ENCODE results near the gene NPAS2. TPM values are rescaled to one million over a fixed set of nuclear protein-coding genes. Genes with fewer than 3 reads are reported as not detected.
A peak's percentile ranks its signal among the peaks of the same experiment; 100 is the strongest.

NPAS2 gene
- total RNA-seq, 1 experiment from 2014 or later, result 20.4 TPM

GRCh38 chr2:101001691-101002561, 182.0 kb downstream of the NPAS2 start, which contains the start of gene RPL31:
Gene RPL31, plus strand, starts transcription at chr2:101002289. Its CDS starts 413 bp downstream, at chr2:101002702.
- Histone ChIP-seq H3K27me3 (ENCODE audit: insufficient read depth, low read length) (no peaks in the 10 kb centered on the region), H3K4me3 (replicated peaks in 1 of 2; ENCODE audit: low read depth in 1 of 2, low read length in 2 of 2) (peak within 1 kb of the TSS; percentile 66 to 89), H3K9me2 (ENCODE audit: insufficient read depth) (no peaks in the 10 kb centered on the region), H3K9me3 (ENCODE audit: control insufficient read depth in 1 of 2, insufficient read depth in 1 of 2, low read depth in 1 of 2, low read length in 2 of 2) (no peaks in the 10 kb centered on the region), H3K4me2 (ENCODE audit: low read length) (peak within 1 kb of the TSS; percentile 79), H3K9ac (ENCODE audit: low read length) (peak within 1 kb of the TSS; percentile 86), H3K4me1 (ENCODE audit: control insufficient read depth in 1 of 2, insufficient read depth in 2 of 2, low read length in 2 of 2) (peaks cover 9 to 19% of the 10 kb centered on the region in 2 experiments), H3K27ac (ENCODE audit: low read depth, low read length) (peak within 1 kb of the TSS; percentile 88), H3K36me3 (ENCODE audit: control insufficient read depth in 1 of 2, insufficient read depth in 2 of 2, low read length in 2 of 2) (peaks cover 29 to 45% of the 10 kb centered on the region in 2 experiments), H3K79me2 (ENCODE audit: insufficient read depth, low read length) (peaks cover 49% of the 10 kb centered on the region), H4K20me1 (ENCODE audit: insufficient read depth) (peaks cover 26% of the 10 kb centered on the region; the same call in 1 of the 2 replicates), H2AFZ (ENCODE audit: low read depth, low read length, poor library complexity, severe bottlenecking) (no peak within 1 kb of the TSS)
- no TSS peak for BruUV-seq (replicated peaks)
- ChIA-PET POLR2A (interaction anchor here (0.6 to 2.7 kb wide), 15 partner anchors 9 to 439 kb away, joined by 3 to 15 read pairs (median 3); partner anchors contain the start of gene PDCL3), RAD21 (ENCODE audit: low non-redundant PET in 1 of 2, low total read pairs in 2 of 2, uncharacterized antibody in 2 of 2, unreplicated experiment in 2 of 2) (no interaction called here), CTCF (interaction anchor here (0.9 to 1.5 kb wide), 2 partner anchors 272 to 392 kb away, joined by 4 to 8 read pairs; no protein-coding TSS in a partner anchor)
- intact Hi-C loops (cut with micrococcal nuclease), result loop anchor here (5.0 kb wide), 1 partner anchor 395 kb away; no protein-coding TSS in a partner anchor
- ATAC-seq (peak; percentile 86), DNase-seq (ENCODE audit: low read depth, low spot score) (peak; percentile 91)
- TF ChIP-seq SRF (IDR thresholded peaks at IDR 0.05; ENCODE audit: low read depth) (peak; percentile 82), RAD21 (IDR thresholded peaks at IDR 0.05; ENCODE audit: low read depth) (no peak; the same call in 1 of the 2 replicates), ATF3 (IDR thresholded peaks at IDR 0.05) (no peak), ELF1 (IDR thresholded peaks at IDR 0.05; ENCODE audit: borderline replicate concordance, low read depth) (peak; percentile 69), POLR2AphosphoS5 (IDR thresholded peaks at IDR 0.05; ENCODE audit: low read depth, low read length) (peak; percentile 99), CEBPB (IDR thresholded peaks at IDR 0.05; ENCODE audit: low read depth) (peak; percentile 20; the same call in 1 of the 2 replicates), SIN3A (IDR thresholded peaks at IDR 0.05; ENCODE audit: low read depth) (peak; percentile 81; the same call in 1 of the 2 replicates), ZNF274 (IDR thresholded peaks at IDR 0.05; ENCODE audit: low read depth, low read length) (no peak), YY1 (IDR thresholded peaks at IDR 0.05; ENCODE audit: extremely low read depth, insufficient replicate concordance, low read depth, low read length) (peak; percentile 86), EZH2 (IDR thresholded peaks at IDR 0.05) (no peak), POLR2A (IDR thresholded peaks at IDR 0.05; ENCODE audit: borderline replicate concordance, extremely low read depth, insufficient read depth, insufficient read length) (peak; percentile 97), CTCF (IDR thresholded peaks at IDR 0.05 in 2 of 3, conservative IDR thresholded peaks at IDR 0.05 in 1 of 3; ENCODE audit: borderline replicate concordance in 1 of 3, insufficient read depth in 1 of 3, low read depth in 2 of 3, low read length in 2 of 3) (no peak), MAX (IDR thresholded peaks at IDR 0.05) (peak; percentile 99), FOSL1 (IDR thresholded peaks at IDR 0.05; ENCODE audit: low read depth) (no peak), ZBTB33 (IDR thresholded peaks at IDR 0.05; ENCODE audit: extremely low read depth, insufficient replicate concordance, low read length) (peak; percentile 15), CBX3 (IDR thresholded peaks at IDR 0.05; ENCODE audit: low read depth) (peak; percentile 78; the same call in 1 of the 2 replicates), ZFX (IDR thresholded peaks at IDR 0.05) (peak; percentile 75; the same call in 1 of the 2 replicates), SP1 (IDR thresholded peaks at IDR 0.05; ENCODE audit: low read depth) (peak; percentile 69), EGR1 (IDR thresholded peaks at IDR 0.05; ENCODE audit: low read depth) (no peak), TCF7L2 (IDR thresholded peaks at IDR 0.05; ENCODE audit: borderline replicate concordance, extremely low read depth, insufficient read depth, insufficient read length) (no peak)

Measured in HCT116 (cell line).